Breast epithelium (tissue), 4 donors: Measurements from ENCODE around the gene GNA12. TPM values are rescaled to one million over a fixed set of nuclear protein-coding genes. Genes with fewer than 3 reads are reported as not detected.

Experiments
- DNase-seq, 2 donors: peaks; one replicate each; pipeline ENCODE4 v3.0.0-alpha.2; 2019; ENCODE audit warnings: low spot score in 2 of 2
- H3K27ac ChIP-seq, 2 donors: fragments of 200-600 bp; sonication (generic) in 1 of 2; one replicate each; pipeline ENCODE4 v1.5.1; 2016 to 2019; ENCODE audit warnings: mild to moderate bottlenecking in 1 of 2
- H3K27me3 ChIP-seq, 2 donors: fragments of 200-600 bp; sonication (generic) in 1 of 2; one replicate each; pipeline versions ENCODE4 v1.5.1 to v1.6.0; 2017 to 2019; ENCODE audit warnings: control low read depth in 1 of 2, mild to moderate bottlenecking in 1 of 2
- H3K36me3 ChIP-seq: fragments of 200-600 bp; one replicate; pipeline ENCODE4 v1.5.1; 2019
- H3K4me1 ChIP-seq, 2 donors: fragments of 200-600 bp; sonication (generic); one replicate each; pipeline ENCODE4 v1.5.1; 2016 to 2019; ENCODE audit warnings: control low read depth in 1 of 2
- H3K4me3 ChIP-seq, 3 donors: fragments of 200-600 bp; sonication (generic); 1 replicate in 2 of 3; 2 replicates in 1 of 3; pipeline ENCODE4 v1.5.1; 2016 to 2019; ENCODE audit warnings: mild to moderate bottlenecking in 3 of 3, moderate library complexity in 2 of 3
- H3K9me3 ChIP-seq, 2 donors: fragments of 200-600 bp; sonication (generic) in 1 of 2; one replicate each; pipeline ENCODE4 v1.5.1; 2016 to 2019; ENCODE audit warnings: control low read depth in 1 of 2
- POLR2A ChIP-seq: fragments of 450-650 bp; IDR thresholded peaks from one replicate; pipeline ENCODE4 v1.6.1; 2016; ENCODE audit warnings: antibody characterized with exemption, mild to moderate bottlenecking, moderate library complexity
- POLR2AphosphoS5 ChIP-seq, 3 donors: sonication (generic); formaldehyde crosslinking; IDR thresholded peaks; one replicate each; pipeline ENCODE4 v1.6.1; 2017; ENCODE audit warnings: antibody characterized with exemption in 3 of 3
- intact Hi-C: fragments of 100-400 bp; cut with DNase I; formaldehyde crosslinking; loops from one replicate; pipeline ENCODE4 v1.15.1; 2023; ENCODE audit warnings: low total_unique reads
- total RNA-seq, 3 donors: library from RNA; depleted of rRNA; stranded (reverse); fragments of >200 nt; gene quantifications; one replicate each; pipeline ENCODE4 v1.1.0, GENCODE V29; 2016
- TF ChIP-seq, protein P1 (sequence below), 3 donors: fragments of 450-650 bp; IDR thresholded peaks; one replicate each; pipeline ENCODE4 v1.5.1; 2016 to 2017; ENCODE audit warnings: antibody characterized with exemption in 3 of 3, mild to moderate bottlenecking in 3 of 3, moderate library complexity in 3 of 3

Gene GNA12
- total RNA-seq, 3 donors from 2014 or later: 11.3 to 31.4 (median 24.9) TPM

DNA sequence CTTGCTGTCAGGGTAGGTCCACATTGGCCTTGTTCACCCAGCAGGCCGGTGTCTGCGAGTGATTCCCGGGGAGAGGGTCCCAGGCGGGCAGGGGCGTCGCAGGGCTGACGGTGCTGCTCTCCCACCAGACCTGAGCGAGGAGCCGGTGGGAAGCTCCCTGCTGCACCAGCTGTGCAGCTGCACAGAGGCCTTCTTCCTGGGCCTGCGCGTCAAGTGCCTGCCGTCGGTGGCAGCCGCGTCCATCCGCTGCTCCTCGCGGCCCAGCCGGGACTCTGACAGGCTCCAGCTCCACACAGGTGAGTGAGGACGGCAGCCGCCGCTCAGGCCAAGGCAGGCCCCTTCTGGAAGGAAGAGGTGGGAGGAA, 141.5 kb downstream of the GNA12 start:
- intact Hi-C loops: no loop called here
- H3K4me1 ChIP-seq: no peaks in the 10 kb centered on the region
- TF ChIP-seq POLR2A (no peak), POLR2AphosphoS5 (IDR thresholded peaks at IDR 0.05) (no peak)
- TF ChIP-seq, protein P1, sequence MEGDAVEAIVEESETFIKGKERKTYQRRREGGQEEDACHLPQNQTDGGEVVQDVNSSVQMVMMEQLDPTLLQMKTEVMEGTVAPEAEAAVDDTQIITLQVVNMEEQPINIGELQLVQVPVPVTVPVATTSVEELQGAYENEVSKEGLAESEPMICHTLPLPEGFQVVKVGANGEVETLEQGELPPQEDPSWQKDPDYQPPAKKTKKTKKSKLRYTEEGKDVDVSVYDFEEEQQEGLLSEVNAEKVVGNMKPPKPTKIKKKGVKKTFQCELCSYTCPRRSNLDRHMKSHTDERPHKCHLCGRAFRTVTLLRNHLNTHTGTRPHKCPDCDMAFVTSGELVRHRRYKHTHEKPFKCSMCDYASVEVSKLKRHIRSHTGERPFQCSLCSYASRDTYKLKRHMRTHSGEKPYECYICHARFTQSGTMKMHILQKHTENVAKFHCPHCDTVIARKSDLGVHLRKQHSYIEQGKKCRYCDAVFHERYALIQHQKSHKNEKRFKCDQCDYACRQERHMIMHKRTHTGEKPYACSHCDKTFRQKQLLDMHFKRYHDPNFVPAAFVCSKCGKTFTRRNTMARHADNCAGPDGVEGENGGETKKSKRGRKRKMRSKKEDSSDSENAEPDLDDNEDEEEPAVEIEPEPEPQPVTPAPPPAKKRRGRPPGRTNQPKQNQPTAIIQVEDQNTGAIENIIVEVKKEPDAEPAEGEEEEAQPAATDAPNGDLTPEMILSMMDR (IDR thresholded peaks at IDR 0.05): no peak
- H3K4me3 ChIP-seq: no peak overlapping the region
- no peaks in the 10 kb centered on the region for H3K36me3 ChIP-seq
- H3K27ac ChIP-seq: no peak overlapping the region
- DNase-seq: no peak
- no peaks in the 10 kb centered on the region for H3K9me3 ChIP-seq
- no peaks in the 10 kb centered on the region for H3K27me3 ChIP-seq

DNA sequence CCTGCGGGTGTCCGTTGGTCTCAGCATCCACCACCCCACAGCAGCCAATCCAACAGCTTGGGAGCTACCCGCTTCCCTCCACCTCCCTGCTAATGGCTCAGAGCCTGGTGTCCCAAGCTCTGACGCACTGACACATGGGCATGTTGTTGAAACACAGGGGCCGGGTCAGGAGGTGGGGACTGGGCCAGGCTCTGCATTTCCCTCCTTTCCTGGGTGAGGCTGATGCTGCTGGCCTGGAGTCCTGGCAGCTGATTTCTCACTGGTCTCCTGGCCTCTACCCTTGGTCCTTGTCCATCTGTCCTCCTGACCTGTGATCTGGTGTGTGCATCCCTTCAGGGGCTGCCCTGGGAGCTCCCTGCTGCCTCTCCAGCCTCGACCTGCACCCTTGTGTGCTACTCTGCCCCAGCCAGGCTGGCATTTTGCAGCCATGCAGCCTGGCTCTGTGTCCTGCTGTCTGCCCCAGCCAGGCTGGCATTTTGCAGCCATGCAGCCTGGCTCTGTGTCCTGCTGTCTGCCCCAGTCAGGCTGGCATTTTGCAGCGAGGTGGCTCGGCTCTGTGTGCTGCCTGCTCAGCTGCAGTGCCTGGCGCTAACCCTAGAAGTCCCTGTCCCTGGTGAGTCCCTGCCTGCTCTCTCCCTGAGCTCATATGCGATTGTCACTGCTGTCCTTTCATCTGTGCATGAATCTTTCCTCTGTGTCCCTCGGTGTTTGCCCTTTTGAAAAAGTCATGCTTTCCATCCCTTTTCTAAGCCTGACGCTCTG, 142.1 kb downstream of the GNA12 start:
- DNase-seq: no peak
- H3K4me1 ChIP-seq: no peaks in the 10 kb centered on the region

DNA sequence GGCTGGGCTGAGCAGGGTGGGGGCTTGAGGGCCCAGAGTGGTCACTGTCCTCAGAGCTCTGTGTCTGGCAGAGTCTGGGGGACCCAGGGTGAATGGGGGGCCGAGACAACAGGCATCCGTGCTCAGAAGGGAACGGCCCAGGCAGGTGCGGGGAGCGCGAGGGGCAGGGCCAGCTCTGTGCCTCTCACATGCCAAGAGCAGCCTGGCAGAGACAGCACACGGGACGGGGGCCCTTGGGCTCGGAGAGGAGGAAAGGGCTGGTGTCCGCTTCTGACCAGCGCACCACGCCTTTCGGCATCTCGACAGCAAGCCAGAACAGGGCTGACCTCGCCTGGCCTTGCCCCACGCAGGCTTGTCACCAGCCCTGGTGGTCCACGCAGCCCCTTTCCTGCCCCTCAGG, 142.7 kb downstream of the GNA12 start:
- Histone ChIP-seq H3K27ac (peak overlapping the region in 1 of 2 donors; percentile 3), H3K4me3 (peak overlapping the region in 1 of 3 donors; percentile 17), H3K27me3 (no peaks in the 10 kb centered on the region), H3K4me1 (no peaks in the 10 kb centered on the region), H3K9me3 (no peaks in the 10 kb centered on the region), H3K36me3 (no peaks in the 10 kb centered on the region)
- no peak for DNase-seq
- TF ChIP-seq POLR2A: no peak
- intact Hi-C loops: no loop called here

More for the DNA sequence above, 142.1 kb downstream of the GNA12 start:
- Histone ChIP-seq H3K36me3 (no peaks in the 10 kb centered on the region), H3K9me3 (no peaks in the 10 kb centered on the region), H3K27ac (peak overlapping the region in 1 of 2 donors; percentile 3), H3K27me3 (no peaks in the 10 kb centered on the region), H3K4me3 (peak overlapping the region in 1 of 3 donors; percentile 17)
- TF ChIP-seq POLR2A: no peak
- TF ChIP-seq POLR2AphosphoS5 (IDR thresholded peaks at IDR 0.05): peak in 1 of 3 donors; percentile 37
- TF ChIP-seq, protein P1 (IDR thresholded peaks at IDR 0.05): no peak
- intact Hi-C loops: no loop called here

DNA sequence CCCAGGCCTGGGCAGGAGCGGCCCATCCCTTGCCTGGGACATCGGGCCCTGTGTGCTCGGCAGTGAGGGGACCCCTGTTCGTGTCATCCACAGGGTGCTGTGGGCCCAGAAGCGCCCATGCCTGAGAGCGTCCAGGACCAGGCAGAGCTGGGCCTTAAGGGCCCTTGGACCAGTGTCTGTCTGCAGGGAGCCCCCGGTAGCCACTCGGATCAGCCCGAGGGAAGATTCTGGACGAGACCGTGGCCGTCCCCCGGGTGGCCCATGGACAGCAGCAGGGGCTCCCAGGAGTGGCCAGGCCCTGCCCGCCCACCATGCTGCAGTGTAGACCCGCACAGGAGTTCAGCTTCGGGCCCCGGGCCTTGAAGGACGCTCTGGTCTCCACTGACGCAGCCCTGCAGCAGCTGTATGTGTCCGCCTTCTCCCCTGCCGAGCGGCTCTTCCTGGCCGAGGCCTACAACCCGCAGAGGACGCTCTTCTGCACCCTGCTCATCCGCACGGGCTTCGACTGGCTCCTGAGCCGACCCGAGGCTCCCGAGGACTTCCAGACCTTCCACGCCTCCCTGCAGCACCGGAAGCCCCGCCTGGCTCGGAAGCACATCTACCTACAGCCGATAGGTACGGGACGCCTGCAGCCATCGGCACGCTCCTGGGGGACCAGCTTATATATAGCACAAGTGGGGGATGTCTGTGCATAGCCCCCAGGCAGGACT, 143.8 kb downstream of the GNA12 start:
- Histone ChIP-seq H3K36me3 (no peaks in the 10 kb centered on the region), H3K4me3 (no peak overlapping the region), H3K4me1 (no peaks in the 10 kb centered on the region), H3K27ac (no peak overlapping the region), H3K27me3 (no peaks in the 10 kb centered on the region), H3K9me3 (no peaks in the 10 kb centered on the region)
- intact Hi-C loops: no loop called here
- TF ChIP-seq POLR2AphosphoS5 (IDR thresholded peaks at IDR 0.05) (no peak), POLR2A (no peak)
- TF ChIP-seq, protein P1 (IDR thresholded peaks at IDR 0.05): no peak
- no peak for DNase-seq

DNA sequence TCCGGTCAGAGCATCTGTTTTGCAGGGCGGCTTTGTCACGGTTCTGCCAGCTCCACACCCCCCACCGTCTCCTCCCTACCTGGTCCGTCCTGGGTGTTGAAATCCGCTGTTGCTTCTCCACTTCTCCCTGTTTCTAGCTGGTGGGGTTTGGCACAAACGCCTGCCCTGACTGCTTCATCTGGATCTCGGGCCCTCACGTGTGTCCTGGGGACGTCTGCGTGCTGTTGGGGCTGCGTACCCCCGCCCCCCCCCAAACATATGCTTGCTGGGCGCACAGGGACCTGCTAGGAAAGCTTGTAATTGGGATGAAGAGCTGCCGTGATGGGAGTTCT, 144.9 kb downstream of the GNA12 start:
- DNase-seq: no peak
- no peaks in the 10 kb centered on the region for H3K36me3 ChIP-seq
- TF ChIP-seq, protein P1 (IDR thresholded peaks at IDR 0.05): no peak
- TF ChIP-seq POLR2A: no peak
- no peak overlapping the region for H3K27ac ChIP-seq
- no peak overlapping the region for H3K4me3 ChIP-seq
- H3K27me3 ChIP-seq: no peaks in the 10 kb centered on the region
- intact Hi-C loops: no loop called here
- no peaks in the 10 kb centered on the region for H3K4me1 ChIP-seq
- H3K9me3 ChIP-seq: no peaks in the 10 kb centered on the region
